GM23248 (cell line): ENCODE measurements around the gene AUP1.

Source experiments
- EZH2 ChIP-seq: fragments of 200-600 bp; sonication (generic); IDR thresholded peaks from 2 replicates; pipeline ENCODE4 v1.6.1; 2018; ENCODE audit warnings: antibody characterized with exemption, mild to moderate bottlenecking; ENCODE audit not compliant: insufficient read depth, poor library complexity, severe bottlenecking
- EZH2phosphoT487 ChIP-seq: fragments of 200-600 bp; sonication (generic); IDR thresholded peaks from 2 replicates; pipeline ENCODE4 v1.6.1; 2018; ENCODE audit warnings: antibody characterized with exemption, moderate library complexity, mild to moderate bottlenecking, low read depth; ENCODE audit not compliant: insufficient read depth

GRCh38 chr2:74530239-74531187, 1.0 kb upstream of the AUP1 start:
- TF ChIP-seq EZH2 (no peak), EZH2phosphoT487 (no peak)
